Left forelimb (tissue), 1 donor: ENCODE results near the gene TMEM86B.

ENCODE experiments used
- DNase-seq: peaks from one replicate; pipeline ENCODE4 v3.0.0-alpha.2; 2018; ENCODE audit warnings: low spot score

The TMEM86B gene, protein sequence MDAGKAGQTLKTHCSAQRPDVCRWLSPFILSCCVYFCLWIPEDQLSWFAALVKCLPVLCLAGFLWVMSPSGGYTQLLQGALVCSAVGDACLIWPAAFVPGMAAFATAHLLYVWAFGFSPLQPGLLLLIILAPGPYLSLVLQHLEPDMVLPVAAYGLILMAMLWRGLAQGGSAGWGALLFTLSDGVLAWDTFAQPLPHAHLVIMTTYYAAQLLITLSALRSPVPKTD

DNA sequence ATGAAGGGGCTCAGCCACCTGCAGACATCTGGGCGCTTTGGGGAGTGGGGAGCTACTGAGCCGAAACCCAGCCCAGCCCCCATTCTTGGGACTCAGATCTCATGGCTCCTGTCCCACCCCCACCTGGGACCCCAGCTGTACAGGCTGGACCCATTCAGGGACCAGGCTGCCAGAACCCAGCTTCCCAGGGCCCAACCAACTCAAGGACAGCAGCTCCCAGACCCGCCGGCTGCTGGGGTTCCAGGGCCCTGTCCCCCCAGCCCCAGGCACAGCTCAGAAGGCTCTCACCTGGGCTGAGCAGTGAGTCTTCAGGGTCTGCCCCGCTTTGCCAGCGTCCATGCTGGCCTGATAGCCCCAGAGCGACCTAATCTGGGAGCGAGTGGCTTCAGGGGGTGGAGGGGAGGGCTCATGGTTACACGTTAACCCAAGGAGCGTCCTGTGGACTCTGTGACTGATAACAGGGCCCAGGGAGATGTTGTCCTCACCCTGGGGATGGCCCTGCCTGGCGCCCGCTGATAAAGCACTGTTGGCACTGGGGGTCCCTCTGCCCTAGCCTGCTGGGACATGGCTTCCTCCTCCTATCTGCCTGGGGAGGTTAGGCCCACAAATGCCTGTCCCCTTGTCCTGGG, at the start of gene TMEM86B:
TMEM86B (minus strand) TSS at position 361 of the 629 bp plus-strand sequence; CDS start at position 339, 22 bp downstream.
- DNase-seq = no peak

DNA sequence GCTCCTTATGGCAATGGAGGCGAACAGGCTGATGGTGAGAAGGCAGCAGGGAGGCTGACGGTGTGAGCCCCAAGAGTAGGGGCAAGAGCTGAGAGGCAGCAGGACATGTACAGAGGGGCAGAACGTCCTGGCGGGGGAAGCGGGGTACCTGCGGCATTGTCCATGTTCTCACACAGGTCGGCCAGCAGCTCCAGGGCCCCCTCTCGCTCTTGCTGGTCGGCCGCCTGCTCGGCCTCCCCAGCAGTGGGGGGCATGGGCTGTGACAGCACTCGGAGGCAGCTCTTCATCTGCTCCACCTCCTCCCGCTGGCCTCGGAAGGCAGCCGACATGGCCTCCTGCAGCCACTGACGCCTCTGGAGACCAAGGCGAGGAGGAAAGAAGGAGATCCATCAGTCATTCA, 48.9 kb upstream of the TMEM86B start:
- DNase-seq = no peak

DNA sequence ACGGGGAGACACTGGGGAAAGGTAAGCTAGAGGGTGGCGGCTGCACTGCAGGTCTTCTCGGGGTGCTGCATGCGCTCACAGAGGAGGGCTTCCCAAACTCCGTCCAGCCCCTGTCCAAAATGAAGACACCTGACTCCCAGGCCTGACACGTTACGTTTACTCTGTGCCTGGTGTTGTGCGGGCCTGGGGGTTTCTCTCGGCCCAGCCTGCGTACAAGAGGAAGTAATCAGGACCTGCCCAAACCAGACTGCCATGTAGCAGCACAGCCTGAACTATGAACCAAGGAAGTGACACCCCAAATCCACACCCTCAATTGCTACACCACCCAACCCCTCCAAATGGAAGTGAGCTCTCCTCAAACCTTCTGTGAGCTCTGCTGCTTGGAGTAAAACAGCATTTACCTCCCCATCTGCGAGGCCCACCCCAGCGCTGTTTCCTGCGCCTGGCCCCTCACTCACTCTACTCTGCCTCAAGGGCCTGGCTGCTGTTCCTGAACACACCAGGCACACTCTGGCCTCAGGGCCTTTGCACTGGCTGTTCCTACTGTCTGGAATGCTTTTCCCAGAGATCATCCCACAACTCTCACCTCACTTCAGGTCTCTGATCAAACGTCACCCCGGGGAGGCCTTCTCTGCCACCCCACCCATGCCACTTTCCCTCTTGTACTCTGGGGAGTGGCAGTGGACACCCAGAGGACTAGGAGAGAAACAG, 48.3 kb upstream of the TMEM86B start:
- DNase-seq = no peak

DNA sequence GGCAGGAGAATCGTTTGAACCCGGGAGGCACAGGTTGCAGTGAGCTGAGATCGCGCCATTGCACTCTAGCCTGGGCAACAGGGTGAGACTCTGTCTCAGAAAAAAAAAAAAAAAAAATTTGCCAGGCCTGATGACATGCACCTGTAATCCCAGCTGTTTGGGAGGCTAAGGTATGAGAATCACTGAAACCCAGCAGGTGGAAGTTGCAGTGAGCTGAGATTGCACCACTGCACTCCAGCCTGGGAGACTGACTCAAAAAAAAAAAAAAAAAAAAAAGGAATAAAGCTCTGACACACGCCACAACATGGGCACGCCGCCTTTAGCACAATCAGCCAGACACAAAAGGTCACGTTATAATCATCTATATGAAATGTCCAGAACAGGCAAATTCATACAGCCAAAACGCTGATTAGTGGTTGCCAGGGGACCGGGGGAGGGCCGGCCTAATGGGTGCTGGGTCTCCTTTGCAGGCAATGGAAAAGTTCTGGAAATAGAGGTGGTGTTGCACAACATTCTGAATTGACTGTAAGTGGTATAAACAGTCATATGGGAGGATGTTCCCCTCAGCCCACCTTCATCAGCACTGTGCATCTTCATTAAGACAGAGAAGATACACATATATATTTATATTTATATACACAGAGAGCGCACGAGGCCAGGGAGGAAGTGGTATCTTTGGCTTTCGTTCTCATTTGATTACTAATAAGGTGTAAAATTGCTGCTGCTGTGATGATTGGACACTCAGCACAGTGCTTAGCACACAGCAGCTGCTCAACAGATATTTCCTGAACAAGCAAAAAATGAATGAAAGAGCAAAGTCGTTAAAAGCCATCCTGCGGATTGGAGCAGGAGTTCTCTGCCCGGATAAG, 47.5 kb upstream of the TMEM86B start:
- DNase-seq = no peak

DNA sequence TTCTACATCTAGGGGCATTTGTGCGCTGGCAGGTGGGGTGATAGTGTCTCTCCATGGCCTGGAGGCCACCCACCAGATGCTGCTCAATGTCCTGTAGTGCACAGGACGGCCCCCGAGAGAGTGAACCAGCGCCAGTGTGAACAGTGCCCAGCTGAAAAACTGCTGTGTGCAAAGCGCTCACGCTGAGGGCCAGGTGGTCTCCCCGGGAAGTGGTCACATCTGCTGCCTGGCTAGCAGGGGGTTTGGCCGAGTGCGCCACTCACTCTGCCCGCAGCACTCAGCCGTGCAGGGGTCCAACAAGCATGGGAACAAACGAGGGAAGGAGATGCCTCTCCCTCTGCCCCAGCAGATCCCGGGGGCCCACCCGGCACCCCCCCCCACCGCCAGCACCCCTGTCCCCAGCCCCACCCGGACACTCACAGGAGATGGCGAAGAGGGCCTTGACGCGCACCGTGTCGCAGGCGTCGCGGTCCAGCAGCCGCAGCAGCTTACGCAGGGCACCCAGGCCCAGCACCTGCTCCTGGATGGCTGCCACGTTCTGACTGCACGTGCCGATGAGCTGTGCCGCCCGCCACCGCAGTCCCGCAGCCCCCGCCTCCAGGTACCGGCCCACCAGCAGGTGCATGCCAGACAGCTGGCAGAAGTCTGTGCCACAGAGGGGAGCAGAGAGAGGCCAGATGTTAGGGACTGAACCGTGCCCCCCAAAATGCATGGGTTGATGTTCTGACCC, 45.6 kb upstream of the TMEM86B start:
- no peak for DNase-seq

DNA sequence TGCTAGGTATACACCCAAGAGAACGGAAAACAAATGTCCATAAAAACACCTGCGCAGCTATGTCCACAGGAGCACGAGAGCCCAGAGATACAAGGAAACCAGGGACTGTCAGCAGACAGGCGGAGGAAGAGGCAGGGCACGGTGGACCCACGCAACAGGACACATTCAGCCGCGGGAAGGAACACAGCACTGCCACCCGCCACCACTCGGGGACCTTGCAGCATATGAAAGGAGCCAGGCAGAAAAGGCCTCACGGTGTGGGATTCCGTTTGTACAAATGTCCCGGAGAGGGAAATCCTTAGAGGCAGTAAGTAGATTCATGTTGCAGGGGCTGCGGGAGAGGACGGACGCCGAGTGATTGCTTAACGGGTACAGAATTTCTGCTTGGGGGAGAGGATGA, 43.6 kb upstream of the TMEM86B start:
- DNase-seq = no peak

DNA sequence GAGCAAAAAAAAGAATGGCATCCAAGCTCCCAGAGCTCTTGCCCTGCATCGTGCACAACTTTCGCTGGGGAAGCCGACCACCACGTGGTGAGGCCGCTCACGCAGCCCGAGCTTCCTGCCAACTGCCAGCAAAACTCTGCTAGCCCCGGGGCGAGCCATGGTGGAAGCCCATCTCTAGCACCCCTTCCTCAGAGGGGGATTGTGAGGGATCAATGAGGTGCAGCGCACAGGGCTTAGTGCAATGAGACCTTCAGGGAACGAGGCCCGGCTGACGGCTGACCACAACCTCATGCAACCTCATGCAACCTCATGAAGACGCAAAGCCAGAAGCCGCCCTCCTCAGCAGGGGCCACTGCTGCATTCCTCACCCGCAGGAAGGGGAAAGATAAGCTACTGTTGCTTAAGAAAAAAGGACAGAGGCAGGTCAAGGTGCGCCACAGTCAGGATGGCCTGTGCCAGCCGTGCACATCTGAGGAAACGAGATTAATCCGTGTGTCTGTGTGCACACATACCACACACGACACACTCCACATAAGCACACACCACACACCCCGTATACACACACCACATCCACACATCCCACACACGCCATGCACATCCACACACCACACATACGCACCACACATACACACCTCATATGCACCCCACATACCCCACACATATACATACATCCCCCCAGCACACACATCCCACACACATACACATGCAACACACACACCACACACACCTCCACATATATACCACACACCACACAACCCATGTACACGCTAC, 41.8 kb upstream of the TMEM86B start:
- DNase-seq = no peak

DNA sequence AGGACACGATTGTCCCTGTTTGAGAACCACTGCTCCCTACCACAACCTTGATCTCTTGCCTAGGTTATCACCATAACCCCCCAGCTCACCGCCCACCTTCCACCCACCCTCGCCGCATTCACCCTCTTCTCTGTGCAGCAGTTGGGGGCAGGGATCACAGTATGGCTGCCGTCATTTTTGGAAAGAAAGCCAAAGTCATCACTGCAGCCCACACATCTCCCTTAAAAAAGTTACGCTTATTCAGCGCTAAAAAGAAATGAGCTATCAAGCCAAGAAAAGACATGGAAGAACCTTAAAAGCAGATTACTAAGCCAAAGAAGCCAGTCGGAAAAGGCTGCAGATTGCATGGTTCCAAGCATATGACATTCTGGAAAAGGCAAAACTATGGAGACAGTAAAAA, 40.7 kb upstream of the TMEM86B start:
- DNase-seq = no peak

DNA sequence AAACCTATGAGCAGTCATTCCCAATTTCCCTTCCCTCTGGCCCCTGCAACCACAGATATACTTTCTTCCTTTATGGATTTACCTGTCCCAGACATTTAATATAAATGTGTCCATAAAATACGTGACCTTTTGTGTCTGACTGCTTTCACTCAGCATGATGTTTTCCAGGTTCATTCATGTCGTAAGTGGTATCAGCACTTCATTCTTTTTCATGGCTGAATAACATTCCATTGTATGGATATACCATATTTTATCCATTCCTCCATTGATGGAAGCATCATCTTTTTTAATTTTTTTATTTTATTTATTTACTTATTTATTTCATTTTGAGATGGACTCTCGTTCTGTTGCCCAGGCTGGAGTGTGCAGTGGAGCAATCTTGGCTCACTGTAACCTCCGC, 38.3 kb upstream of the TMEM86B start:
- DNase-seq = no peak

DNA sequence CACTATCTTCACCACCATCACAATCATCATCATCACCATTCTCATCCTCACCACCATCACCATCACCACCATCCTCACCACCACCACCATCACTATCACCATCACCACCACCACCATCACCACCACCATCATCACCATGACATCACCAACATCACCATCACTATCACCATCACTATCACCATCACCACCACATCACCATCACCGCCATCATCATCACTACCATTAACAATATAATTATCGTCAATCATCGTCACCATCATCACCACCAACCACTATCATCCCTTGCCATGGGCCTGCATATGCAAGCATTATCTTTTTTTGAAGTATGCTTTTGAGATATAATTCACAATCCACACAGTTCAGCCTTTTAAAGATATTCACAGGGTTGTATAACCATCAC, 37.8 kb upstream of the TMEM86B start:
- no peak for DNase-seq

DNA sequence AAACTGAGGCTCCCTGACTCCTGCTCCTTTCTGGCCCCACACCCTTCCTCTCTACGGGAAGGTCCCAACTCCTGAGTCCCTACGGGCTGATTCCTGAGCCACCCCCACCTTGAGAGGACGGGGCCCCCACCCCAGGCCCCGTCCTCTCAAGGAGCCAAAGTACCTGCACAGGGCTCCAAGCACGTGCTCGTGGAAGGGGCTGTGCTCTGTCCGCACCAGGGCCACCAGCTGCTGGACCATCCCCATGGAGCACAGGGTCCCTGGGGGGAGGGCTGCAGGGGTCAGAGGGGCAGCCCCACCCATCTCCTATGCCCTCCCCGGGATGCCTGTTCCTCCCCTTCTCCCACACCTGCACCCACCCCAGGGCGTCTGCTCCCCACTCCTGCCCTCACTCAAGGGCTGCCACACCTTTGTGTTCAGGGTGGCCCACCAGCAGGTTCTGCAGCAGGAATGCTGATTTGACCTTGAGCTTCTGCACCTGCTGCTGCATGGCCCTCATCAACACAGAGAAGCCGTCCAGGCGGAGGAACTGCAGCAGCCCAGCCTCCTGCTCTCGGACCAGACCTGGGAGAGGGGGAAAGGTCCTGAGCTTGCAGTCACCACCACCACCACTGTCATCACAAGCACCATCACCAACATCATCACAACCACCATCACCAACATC, 37.3 kb upstream of the TMEM86B start:
- DNase-seq = no peak

DNA sequence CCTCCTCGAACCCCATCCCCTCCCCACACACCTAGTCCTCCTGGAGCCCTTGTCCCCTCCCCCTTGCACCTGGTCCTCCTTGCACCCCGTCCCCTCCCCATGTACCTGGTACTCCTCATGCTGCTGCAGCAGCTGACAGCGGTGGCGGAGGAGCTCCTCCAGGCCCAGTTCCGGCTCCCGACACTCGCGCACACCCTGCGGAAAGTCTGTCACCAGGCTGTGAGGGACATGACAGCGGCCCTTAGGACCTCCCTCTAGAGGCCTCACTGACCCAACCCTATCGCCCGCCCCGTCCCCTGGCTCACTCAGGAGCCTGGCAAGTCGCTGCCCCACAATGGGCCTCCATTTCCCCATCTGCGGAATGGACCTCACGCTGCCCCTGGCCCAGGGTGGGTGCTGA, 36.6 kb upstream of the TMEM86B start:
- DNase-seq = no peak

DNA sequence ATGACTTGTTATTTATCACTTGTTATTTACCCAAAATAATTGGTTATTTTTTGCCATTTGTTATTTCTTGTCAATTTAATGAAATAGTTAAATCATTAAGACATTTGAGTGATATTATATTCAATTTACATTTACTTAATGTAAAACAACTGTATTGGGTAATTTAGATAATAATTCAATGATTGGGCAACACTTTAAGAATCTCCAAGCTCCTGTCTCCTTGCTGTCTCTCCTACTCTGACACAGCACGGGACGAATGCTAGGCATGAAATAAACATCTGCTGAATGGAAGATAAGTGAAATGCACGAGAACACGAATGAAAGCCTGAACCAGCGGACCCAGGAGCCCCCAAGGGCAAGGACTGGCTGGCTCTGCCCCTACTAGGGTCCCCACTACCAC, 36.0 kb upstream of the TMEM86B start:
- no peak for DNase-seq

DNA sequence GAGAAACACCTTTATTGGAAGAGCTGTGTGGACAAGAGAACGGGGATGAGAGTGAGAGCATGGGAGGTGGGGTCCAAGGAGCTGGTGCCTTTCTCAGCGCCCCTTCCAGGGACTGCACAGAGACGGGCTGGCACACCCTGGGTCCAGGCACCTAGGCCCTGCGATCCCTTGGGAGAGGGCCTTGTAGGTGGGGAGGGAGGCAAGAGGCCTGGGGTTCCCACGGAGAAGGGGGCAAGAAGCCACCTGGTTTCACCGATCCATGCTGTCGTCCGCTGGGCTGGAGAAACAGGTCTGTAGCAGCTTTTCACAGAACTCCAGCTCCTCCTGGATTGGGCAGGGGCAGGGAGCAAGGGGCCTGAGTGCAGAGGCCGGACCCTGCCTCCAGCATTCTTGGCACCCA, 33.8 kb upstream of the TMEM86B start:
- no peak for DNase-seq

DNA sequence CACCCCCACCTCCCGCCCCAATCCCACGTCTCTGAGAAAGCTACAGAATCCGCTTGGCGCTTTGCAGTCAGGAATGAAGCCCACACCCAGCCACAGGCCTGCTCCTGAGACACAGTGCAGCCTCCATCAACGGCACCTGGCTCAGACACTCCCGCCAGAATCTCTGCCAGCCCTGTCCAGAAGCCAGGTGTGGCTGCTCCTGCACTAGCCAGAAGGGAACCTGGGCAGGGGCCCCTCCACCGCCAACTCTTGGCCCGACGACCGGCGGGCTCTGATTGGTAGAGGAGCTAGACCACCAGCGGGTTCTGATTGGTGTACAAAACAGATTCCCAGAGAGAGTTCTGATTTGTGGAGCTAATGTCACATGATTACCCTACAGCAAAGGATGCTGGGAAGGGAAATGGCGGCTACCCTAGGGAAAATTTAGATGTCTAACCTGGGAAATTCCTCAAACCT, 33.1 kb upstream of the TMEM86B start:
- DNase-seq = no peak

DNA sequence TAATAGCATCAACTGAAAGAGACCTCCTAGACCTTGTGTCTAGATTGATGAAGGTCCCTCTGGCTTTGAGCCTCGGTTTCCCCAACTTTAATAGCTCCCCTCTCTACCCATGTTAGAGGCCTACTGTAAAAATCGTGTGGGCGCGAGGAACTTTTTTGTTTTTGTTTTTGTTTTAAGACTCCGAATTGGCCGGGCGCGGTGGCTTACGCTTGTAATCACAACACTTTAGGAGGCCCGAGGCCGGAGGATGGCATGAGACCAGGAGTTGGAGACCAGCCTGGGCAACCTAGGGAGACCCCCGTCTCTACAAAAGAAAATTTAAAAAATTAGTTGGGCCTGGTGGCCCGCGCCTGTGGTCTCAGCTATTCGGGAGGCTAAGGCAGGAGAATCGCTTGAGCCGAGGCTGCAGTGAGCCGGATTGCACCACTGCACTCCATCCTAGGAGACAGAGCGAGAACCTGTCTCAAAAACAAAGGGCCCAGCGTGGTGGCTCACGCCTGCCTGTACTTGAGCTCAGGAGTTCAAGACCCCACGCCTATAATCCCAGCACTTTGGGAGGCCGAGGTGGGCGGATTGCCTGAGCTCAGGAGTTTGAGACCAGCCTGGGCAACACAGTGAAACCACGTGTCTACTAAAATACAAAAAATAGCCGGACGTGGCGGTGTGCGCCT, 31.1 kb upstream of the TMEM86B start:
- DNase-seq = no peak

DNA sequence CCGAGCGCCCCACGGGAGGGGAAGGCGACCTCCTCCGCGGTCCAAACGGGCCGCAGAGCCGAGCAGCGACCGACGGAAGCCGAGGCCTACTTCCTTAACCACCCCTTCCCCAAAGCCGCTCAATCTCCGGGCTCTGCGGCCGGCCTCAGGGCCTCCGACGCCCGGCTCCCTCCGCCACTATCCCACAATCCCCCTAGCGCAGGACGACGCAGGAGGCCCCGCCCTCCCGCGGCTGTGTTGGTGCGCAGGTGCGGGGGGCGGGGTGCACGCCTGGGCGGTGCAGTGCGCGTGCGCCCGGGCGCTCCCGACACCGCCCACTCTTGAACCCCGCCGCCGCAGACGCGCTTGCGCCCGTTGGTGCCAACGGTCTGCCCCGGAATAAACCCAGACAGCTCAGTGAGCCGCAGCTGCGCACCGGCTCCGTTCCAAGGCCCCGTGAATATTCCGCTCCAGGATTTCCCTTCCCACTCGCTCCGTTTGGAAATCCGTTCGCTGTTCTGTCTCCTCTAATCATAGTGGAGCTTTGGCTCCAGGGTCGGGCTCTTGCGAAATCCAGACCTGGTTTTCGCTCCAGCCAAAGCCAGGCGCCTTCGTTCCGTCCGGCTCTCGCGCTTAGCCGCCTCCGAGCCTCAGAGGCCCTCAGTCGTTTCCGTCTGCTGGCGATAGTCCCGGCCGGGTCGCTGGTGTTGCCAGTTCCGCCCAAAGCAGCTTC, 30.4 kb upstream of the TMEM86B start, which contains the start of gene PPP6R1:
PPP6R1 (minus strand) TSS at position 190 of the 712 bp plus-strand sequence. CDS start 11,914 bp downstream, outside the sequence.
- peak; percentile 100 for DNase-seq

DNA sequence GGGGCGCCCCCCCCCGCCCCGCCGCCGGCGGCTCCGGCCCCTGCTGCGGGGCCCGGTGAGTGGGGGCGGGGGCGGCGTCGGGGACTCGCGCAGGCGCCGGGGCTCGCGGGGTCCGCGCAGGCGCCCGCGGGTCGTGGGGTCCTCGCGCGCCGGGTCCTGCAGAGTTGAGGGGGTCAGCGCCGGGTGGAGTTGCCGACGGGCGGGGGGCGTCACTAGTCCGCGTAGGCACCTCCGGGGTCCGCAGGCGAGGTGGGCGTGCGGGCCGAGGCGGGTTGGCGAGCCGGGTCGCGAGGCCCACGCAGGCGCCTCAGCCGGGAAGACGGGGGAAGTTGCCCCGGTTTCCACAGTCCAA, 29.9 kb upstream of the TMEM86B start:
- no peak for DNase-seq
